Hematopoietic multipotent progenitor cell treated with erythropoietin and hydrocortisone succinate and interleukin-3 and kit ligand, for 8 days (in vitro differentiated cells): ENCODE data around the gene RSPH6A.
"Not testable (repeated sequence)": the region's sequence is repeated elsewhere in the genome, so short reads cannot be mapped to it uniquely, and the experiment has no call there.

Source experiments
- DNase-seq: peaks from one replicate; pipeline ENCODE4 v3.0.0-alpha.2; 2015

RSPH6A gene

GRCh38 chr19:45764475-45764874, 50.6 kb downstream of the RSPH6A start:
- no peak for DNase-seq

GRCh38 chr19:45763691-45764294, 51.3 kb downstream of the RSPH6A start:
- DNase-seq = no peak

GRCh38 chr19:45762870-45763631, 52.1 kb downstream of the RSPH6A start:
- no peak for DNase-seq

GRCh38 chr19:45761714-45762113, 53.4 kb downstream of the RSPH6A start:
- no peak for DNase-seq

GRCh38 chr19:45758921-45759320, 56.2 kb downstream of the RSPH6A start:
- DNase-seq = no peak

- DNase-seq = no peak
Observed at GRCh38 chr19:45757695-45758094, 57.4 kb downstream of the RSPH6A start.

GRCh38 chr19:45754323-45754722, 60.8 kb downstream of the RSPH6A start:
- no peak for DNase-seq

- no peak for DNase-seq
Observed at GRCh38 chr19:45753548-45753947, 61.6 kb downstream of the RSPH6A start.

GRCh38 chr19:45752639-45753038, 62.5 kb downstream of the RSPH6A start:
- DNase-seq = no peak

- DNase-seq = not testable (repeated sequence)
Observed at GRCh38 chr19:45751483-45751882, 63.6 kb downstream of the RSPH6A start.

- DNase-seq = no peak
Observed at GRCh38 chr19:45747513-45747912, 67.6 kb downstream of the RSPH6A start.

GRCh38 chr19:45746866-45747265, 68.2 kb downstream of the RSPH6A start:
- no peak for DNase-seq
